Measurements from ENCODE around the gene SPOUT1.

Gene SPOUT1

GRCh38 chr9:128836509-128837145 is 7.0 kb upstream of the SPOUT1 start:
- Histone ChIP-seq H2AFZ (ENCODE audit: low read length, unreplicated experiment) (no peak overlapping the region), H3K4me3 (ENCODE audit: low read depth, low read length) (no peak overlapping the region), H3K27ac (ENCODE audit: low read depth, low read length) (no peak overlapping the region), H3K36me3 (ENCODE audit: insufficient read depth, low read length) (no peaks in the 10 kb centered on the region), H3K4me1 (ENCODE audit: control insufficient read depth, insufficient read depth, low read length, unreplicated experiment) (peaks cover 2% of the 10 kb centered on the region), H3K27me3 (ENCODE audit: insufficient read depth, low read length) (no peaks in the 10 kb centered on the region), H3K79me2 (ENCODE audit: control insufficient read depth, insufficient read depth, low read length, unreplicated experiment) (no peaks in the 10 kb centered on the region)

GRCh38 chr9:128835246-128836210 is 5.9 kb upstream of the SPOUT1 start:
- Histone ChIP-seq H3K4me1 (ENCODE audit: control insufficient read depth, insufficient read depth, low read length, unreplicated experiment) (peaks cover 2% of the 10 kb centered on the region), H3K79me2 (ENCODE audit: control insufficient read depth, insufficient read depth, low read length, unreplicated experiment) (no peaks in the 10 kb centered on the region), H2AFZ (ENCODE audit: low read length, unreplicated experiment) (no peak overlapping the region), H3K4me3 (ENCODE audit: low read depth, low read length) (no peak overlapping the region), H3K36me3 (ENCODE audit: insufficient read depth, low read length) (no peaks in the 10 kb centered on the region), H3K27me3 (ENCODE audit: insufficient read depth, low read length) (no peaks in the 10 kb centered on the region), H3K27ac (ENCODE audit: low read depth, low read length) (no peak overlapping the region)

- no peak overlapping the region for H2AFZ ChIP-seq (ENCODE audit: low read length, unreplicated experiment)
- H3K36me3 ChIP-seq (ENCODE audit: insufficient read depth, low read length): no peaks in the 10 kb centered on the region
- no peak overlapping the region for H3K4me3 ChIP-seq (ENCODE audit: low read depth, low read length)
- peaks cover 4% of the 10 kb centered on the region for H3K4me1 ChIP-seq (ENCODE audit: control insufficient read depth, insufficient read depth, low read length, unreplicated experiment)
- H3K27ac ChIP-seq (ENCODE audit: low read depth, low read length): no peak overlapping the region
- peaks cover 6% of the 10 kb centered on the region for H3K79me2 ChIP-seq (ENCODE audit: control insufficient read depth, insufficient read depth, low read length, unreplicated experiment)
- H3K27me3 ChIP-seq (ENCODE audit: insufficient read depth, low read length): no peaks in the 10 kb centered on the region
These were observed 4.1 kb upstream of the SPOUT1 start for GRCh38 chr9:128833696-128834095.

- no peaks in the 10 kb centered on the region for H3K27me3 ChIP-seq (ENCODE audit: insufficient read depth, low read length)
- H3K79me2 ChIP-seq (ENCODE audit: control insufficient read depth, insufficient read depth, low read length, unreplicated experiment): peaks cover 11% of the 10 kb centered on the region
- no peak overlapping the region for H3K27ac ChIP-seq (ENCODE audit: low read depth, low read length)
- peaks cover 9% of the 10 kb centered on the region; the same call in 1 of the 2 replicates for H3K36me3 ChIP-seq (ENCODE audit: insufficient read depth, low read length)
- peak overlapping the region; percentile 85 for H3K4me3 ChIP-seq (ENCODE audit: low read depth, low read length)
- peak overlapping the region; percentile 34 for H2AFZ ChIP-seq (ENCODE audit: low read length, unreplicated experiment)
- H3K4me1 ChIP-seq (ENCODE audit: control insufficient read depth, insufficient read depth, low read length, unreplicated experiment): peaks cover 5% of the 10 kb centered on the region
These were observed 708 bp downstream of the SPOUT1 start for GRCh38 chr9:128828719-128829452.

- Histone ChIP-seq H3K4me1 (ENCODE audit: control insufficient read depth, insufficient read depth, low read length, unreplicated experiment) (peaks cover 5% of the 10 kb centered on the region), H3K27me3 (ENCODE audit: insufficient read depth, low read length) (no peaks in the 10 kb centered on the region), H3K4me3 (ENCODE audit: low read depth, low read length) (peak overlapping the region; percentile 85), H2AFZ (ENCODE audit: low read length, unreplicated experiment) (no peak overlapping the region), H3K27ac (ENCODE audit: low read depth, low read length) (no peak overlapping the region), H3K36me3 (ENCODE audit: insufficient read depth, low read length) (peaks cover 9% of the 10 kb centered on the region; the same call in 1 of the 2 replicates), H3K79me2 (ENCODE audit: control insufficient read depth, insufficient read depth, low read length, unreplicated experiment) (peaks cover 11% of the 10 kb centered on the region)
These were observed 1.3 kb downstream of the SPOUT1 start for GRCh38 chr9:128828267-128828666.

- H3K4me1 ChIP-seq (ENCODE audit: control insufficient read depth, insufficient read depth, low read length, unreplicated experiment): peaks cover 5% of the 10 kb centered on the region
- peaks cover 9% of the 10 kb centered on the region; the same call in 1 of the 2 replicates for H3K36me3 ChIP-seq (ENCODE audit: insufficient read depth, low read length)
- H3K27me3 ChIP-seq (ENCODE audit: insufficient read depth, low read length): no peaks in the 10 kb centered on the region
- H3K27ac ChIP-seq (ENCODE audit: low read depth, low read length): no peak overlapping the region
- no peak overlapping the region for H2AFZ ChIP-seq (ENCODE audit: low read length, unreplicated experiment)
- peaks cover 11% of the 10 kb centered on the region for H3K79me2 ChIP-seq (ENCODE audit: control insufficient read depth, insufficient read depth, low read length, unreplicated experiment)
- H3K4me3 ChIP-seq (ENCODE audit: low read depth, low read length): no peak overlapping the region
These were observed 3.5 kb downstream of the SPOUT1 start for GRCh38 chr9:128825923-128826700.

- H3K36me3 ChIP-seq (ENCODE audit: insufficient read depth, low read length): peaks cover 9% of the 10 kb centered on the region; the same call in 1 of the 2 replicates
- H2AFZ ChIP-seq (ENCODE audit: low read length, unreplicated experiment): no peak overlapping the region
- no peak overlapping the region for H3K4me3 ChIP-seq (ENCODE audit: low read depth, low read length)
- H3K27me3 ChIP-seq (ENCODE audit: insufficient read depth, low read length): no peaks in the 10 kb centered on the region
- H3K27ac ChIP-seq (ENCODE audit: low read depth, low read length): no peak overlapping the region
- peaks cover 7% of the 10 kb centered on the region for H3K4me1 ChIP-seq (ENCODE audit: control insufficient read depth, insufficient read depth, low read length, unreplicated experiment)
- H3K79me2 ChIP-seq (ENCODE audit: control insufficient read depth, insufficient read depth, low read length, unreplicated experiment): peaks cover 13% of the 10 kb centered on the region
These were observed 4.7 kb downstream of the SPOUT1 start for GRCh38 chr9:128824911-128825310.

- Histone ChIP-seq H3K4me1 (ENCODE audit: control insufficient read depth, insufficient read depth, low read length, unreplicated experiment) (peaks cover 10% of the 10 kb centered on the region), H3K36me3 (ENCODE audit: insufficient read depth, low read length) (peaks cover 9% of the 10 kb centered on the region; the same call in 1 of the 2 replicates), H3K4me3 (ENCODE audit: low read depth, low read length) (no peak overlapping the region)
These were observed 5.6 kb downstream of the SPOUT1 start for GRCh38 chr9:128823903-128824406.

GRCh38 chr9:128823362-128823902 is 6.2 kb downstream of the SPOUT1 start:
- peaks cover 9% of the 10 kb centered on the region; the same call in 1 of the 2 replicates for H3K36me3 ChIP-seq (ENCODE audit: insufficient read depth, low read length)
- no peak overlapping the region for H3K27ac ChIP-seq (ENCODE audit: low read depth, low read length)
- peaks cover 5% of the 10 kb centered on the region for H3K79me2 ChIP-seq (ENCODE audit: control insufficient read depth, insufficient read depth, low read length, unreplicated experiment)
- H3K27me3 ChIP-seq (ENCODE audit: insufficient read depth, low read length): no peaks in the 10 kb centered on the region
- H3K4me1 ChIP-seq (ENCODE audit: control insufficient read depth, insufficient read depth, low read length, unreplicated experiment): peaks cover 6% of the 10 kb centered on the region
- H2AFZ ChIP-seq (ENCODE audit: low read length, unreplicated experiment): no peak overlapping the region
- no peak overlapping the region for H3K4me3 ChIP-seq (ENCODE audit: low read depth, low read length)

More at GRCh38 chr9:128823903-128824406, 5.6 kb downstream of the SPOUT1 start:
- peaks cover 10% of the 10 kb centered on the region for H3K79me2 ChIP-seq (ENCODE audit: control insufficient read depth, insufficient read depth, low read length, unreplicated experiment)
- H3K27me3 ChIP-seq (ENCODE audit: insufficient read depth, low read length): no peaks in the 10 kb centered on the region
- no peak overlapping the region for H2AFZ ChIP-seq (ENCODE audit: low read length, unreplicated experiment)
- no peak overlapping the region for H3K27ac ChIP-seq (ENCODE audit: low read depth, low read length)
